DMS 273 (cell line): Measurements from ENCODE around the gene PLCH1.

ENCODE experiments used
- DNase-seq: peaks from one replicate; lab custom pipeline; 2025; ENCODE audit not compliant: unreplicated experiment; lab: John Stamatoyannopoulos, UW

PLCH1 gene

GRCh38 chr3:155556531-155556930 is 188.3 kb downstream of the PLCH1 start:
- no peak for DNase-seq

DNA sequence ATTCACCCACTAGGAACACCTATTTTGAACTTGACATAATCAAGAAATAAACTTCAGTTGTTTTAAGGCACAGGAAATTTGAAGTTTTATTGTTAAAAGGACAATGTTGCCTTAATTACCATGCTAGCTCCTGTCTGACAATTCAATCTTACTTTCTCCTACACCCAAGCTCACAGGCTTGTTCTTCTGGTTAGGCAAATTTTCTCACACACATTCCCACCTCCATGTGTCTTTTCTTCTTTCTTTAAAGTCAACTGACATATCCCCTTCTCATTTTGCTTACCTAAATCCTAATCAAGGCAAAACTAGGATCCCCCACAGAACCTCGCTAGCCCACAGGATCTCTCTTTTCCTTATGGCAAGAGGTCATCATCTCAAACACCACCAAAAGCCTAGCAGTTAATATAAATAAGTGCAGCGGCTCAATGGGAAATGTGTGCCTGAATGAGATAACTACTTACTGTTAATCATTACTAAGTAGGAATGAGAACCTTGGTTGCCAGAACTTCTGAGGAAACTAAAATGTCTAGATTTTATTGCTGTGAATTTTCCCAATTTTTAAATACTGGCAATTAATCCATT is 189.3 kb downstream of the PLCH1 start:
- DNase-seq = no peak

GRCh38 chr3:155554777-155555451 is 190.0 kb downstream of the PLCH1 start:
- no peak for DNase-seq

- no peak for DNase-seq
Measured at GRCh38 chr3:155553780-155554179, 191.1 kb downstream of the PLCH1 start.

DNA sequence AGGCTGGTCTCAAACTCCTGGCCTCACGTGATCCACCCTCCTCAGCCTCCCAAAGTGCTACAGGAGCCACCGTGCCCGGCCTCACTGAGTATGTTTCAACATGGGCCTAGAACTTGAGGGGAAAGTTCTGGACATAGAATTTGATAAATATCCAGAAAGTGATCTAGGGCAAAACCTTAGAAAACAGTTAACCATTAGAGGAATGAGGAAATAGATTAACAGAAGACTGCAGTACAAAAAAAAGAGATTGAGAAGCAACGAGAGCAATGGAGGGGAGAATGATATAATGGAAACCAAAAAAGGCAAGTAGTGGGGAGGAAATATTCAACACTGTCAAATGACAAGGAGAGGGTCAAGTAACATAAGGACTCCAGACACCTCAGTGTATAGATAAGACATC is 191.5 kb downstream of the PLCH1 start:
- no peak for DNase-seq

GRCh38 chr3:155550391-155550790 is 194.5 kb downstream of the PLCH1 start:
- no peak for DNase-seq

- no peak for DNase-seq
Measured at GRCh38 chr3:155549087-155549486, 195.8 kb downstream of the PLCH1 start.

DNA sequence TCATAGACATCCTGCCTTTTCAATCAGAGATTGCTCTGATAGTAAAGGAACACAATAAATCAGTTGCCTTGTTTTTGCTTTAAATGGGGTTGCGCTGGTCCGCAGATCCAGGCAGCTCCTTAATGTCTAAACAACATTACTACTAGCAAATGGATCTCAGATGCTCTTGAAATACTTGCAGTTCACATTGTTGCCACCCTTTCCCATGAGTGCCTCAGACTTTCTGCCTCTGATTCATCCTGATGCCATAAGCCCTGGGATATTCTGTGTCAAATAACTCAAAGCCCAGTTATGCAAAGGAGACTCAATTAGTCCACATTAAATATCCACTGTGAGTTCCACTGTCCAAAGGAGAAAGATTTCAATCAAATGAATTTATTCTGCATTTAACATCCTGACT is 196.7 kb downstream of the PLCH1 start:
- DNase-seq = peak; percentile 6

GRCh38 chr3:155535098-155535497 is 209.8 kb downstream of the PLCH1 start:
- no peak for DNase-seq

DNA sequence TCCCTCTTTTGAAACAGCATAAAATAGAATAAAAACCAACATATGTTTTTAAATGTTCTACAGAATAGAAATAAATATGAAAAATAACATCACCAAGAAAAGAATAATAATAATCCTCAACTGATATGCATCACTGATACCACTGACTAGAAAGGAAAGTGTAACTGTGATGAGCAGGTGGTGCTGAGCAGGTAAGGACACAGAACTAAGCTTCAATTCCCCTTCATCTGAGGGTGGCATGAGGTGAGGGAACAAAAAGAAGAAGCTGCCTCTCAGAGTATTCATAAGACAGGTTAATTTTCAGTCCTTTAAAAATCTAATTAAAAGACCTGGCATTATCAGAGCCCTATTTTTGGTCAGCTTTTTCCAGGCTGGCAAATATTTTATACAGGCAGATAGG is 216.3 kb downstream of the PLCH1 start:
- no peak for DNase-seq

GRCh38 chr3:155525324-155525833 is 219.5 kb downstream of the PLCH1 start:
- DNase-seq = no peak

DNA sequence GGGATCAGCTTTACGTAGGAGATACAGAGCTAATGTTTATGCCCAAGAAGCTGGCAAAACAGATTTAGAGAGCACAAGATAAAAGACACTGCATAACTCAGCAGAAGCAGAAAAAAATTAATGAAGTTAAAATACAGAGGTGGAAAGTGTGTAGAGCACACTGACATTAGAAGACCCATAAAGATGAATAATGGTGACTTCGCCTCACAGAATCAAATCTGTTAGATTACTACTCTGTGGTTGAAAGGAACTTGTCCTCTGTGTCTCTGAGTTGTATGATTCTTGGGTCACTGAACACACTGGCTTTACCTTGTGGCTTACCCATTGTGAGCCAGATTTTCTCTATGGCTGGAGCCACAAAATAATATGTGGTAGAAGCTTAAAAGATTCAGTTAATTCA is 224.4 kb downstream of the PLCH1 start:
- no peak for DNase-seq

DNA sequence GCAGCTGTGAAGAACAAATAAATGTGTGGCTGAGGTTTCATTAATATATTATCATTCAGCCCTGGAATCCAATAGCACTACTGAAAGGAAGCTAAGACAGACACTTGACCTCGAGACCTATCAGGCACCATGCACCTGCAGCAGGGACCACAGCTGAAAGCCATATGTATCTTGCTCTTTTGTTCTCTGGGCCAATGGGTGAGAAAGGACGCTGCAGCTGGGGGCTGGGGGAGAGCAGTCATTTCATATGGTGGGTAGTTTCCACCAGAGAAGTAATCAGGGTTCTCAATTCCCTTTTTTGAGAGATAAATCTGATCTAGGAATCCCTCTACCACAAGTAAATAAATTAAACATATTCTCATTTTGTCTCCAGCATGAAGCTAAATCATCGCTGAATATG is 225.8 kb downstream of the PLCH1 start:
- no peak for DNase-seq

- DNase-seq = no peak
Measured at GRCh38 chr3:155517903-155518302, 227.0 kb downstream of the PLCH1 start.

- DNase-seq = no peak
Measured at GRCh38 chr3:155516439-155516838, 228.4 kb downstream of the PLCH1 start.

DNA sequence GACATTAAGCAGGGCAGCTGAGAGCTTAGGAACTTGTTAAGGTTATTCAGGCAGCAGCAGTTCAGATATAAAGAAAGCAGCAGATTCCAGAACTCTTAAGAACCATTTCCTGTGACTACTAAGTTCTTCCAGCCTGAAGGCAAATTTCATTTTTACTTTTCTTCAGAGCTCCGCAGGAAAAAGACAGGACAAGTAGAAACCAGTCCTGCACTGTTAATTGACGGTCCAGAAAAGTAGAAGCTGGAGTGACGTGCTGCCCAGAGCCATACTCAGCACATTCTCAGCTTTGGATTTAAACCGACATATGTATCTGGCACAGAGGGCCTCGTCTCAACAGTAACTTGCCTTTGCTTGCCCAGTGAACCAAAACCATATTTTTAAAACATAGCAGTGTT is 232.0 kb downstream of the PLCH1 start:
- no peak for DNase-seq

GRCh38 chr3:155512175-155512866 is 232.6 kb downstream of the PLCH1 start:
- no peak for DNase-seq

GRCh38 chr3:155504682-155505081 is 240.2 kb downstream of the PLCH1 start:
- DNase-seq = no peak

DNA sequence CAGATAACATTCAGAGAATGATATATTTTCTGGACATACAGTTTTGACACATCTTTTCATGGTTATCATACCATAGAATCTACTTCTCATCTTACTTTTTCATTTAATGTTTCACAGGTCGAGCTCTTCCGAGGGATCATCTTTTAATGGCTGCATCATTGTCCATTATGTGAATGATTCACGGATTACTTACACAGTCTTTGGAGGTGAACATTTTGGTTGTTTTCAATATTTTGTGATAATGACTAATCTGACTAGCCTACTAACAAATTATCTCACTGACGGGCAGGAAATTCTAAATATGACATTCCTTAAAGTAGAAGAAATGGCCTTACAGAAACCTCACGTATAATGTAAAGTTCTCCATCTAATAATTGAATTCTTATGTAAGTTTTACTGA is 242.2 kb downstream of the PLCH1 start:
- DNase-seq = no peak

DNA sequence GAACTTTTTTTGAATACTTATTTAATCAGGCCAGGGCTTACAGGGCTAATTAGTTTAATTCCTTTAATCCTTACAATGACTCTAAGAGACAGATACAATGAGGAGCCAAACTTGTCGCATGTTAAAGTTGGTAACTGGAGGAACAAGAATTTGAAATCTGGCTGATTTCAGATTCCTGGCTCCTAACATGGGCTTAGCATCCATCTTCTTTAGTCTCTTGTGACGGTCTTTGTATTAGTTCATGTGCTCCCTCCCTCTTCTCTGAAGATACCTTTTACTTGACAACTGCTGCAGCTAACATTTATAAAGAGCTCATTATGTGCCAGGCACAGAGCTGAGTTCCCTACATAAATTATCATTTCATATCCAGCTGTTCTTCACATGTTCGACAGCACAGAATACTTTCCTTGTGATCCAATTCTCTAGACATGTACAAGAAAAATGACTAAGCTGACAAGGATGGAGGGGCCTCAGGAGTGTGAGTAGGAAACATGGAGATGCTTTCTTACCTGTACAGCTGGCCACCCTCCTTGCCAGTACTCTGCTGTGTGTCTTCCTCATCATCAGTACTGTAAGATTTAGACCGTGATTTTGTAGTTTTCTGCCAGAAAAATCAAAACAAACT is 244.6 kb downstream of the PLCH1 start:
- no peak for DNase-seq

DNA sequence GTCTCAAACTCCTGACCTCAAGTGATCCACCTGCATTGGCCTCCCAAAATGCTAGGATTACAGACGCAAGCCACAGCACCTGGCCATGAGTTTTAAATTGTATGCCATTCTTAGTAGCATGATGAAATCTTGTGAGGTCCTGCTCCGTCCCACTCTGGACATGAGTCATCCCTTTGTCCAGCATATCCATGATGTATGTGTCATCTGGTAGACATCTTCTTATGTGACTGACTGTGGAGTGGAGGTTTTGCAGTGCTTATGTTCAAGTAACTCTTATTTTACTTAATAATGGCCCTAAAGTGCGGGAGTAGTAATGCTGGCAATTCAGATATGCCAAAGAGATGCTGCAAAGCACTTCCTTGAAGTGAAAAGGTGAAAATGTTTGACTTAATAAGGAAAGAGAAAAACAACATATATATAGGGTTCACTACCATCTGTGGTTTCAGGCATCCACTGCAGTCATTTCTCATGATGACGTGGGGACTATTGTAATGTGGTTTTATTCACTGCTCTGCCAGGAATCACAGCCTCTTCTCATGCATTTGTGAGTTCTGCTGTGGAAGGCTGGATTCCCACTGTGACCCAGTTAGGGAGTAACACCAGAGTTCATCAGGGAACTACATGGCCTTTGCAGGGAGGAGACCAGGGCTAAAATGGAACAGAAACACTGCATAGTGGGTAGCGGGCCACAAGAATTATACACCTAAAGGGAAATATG is 246.8 kb downstream of the PLCH1 start:
- DNase-seq = no peak
